ENCODE results near the gene DIAPH2.

Gene DIAPH2

GRCh38 chrX:97517763-97518162, 833.1 kb downstream of the DIAPH2 start:
- DNase-seq: no peak

GRCh38 chrX:97522307-97522706, 837.7 kb downstream of the DIAPH2 start:
- DNase-seq: no peak

GRCh38 chrX:97524340-97524739, 839.7 kb downstream of the DIAPH2 start:
- DNase-seq: no peak

GRCh38 chrX:97524997-97525396, 840.4 kb downstream of the DIAPH2 start:
- no peak for DNase-seq

GRCh38 chrX:97525981-97526380, 841.3 kb downstream of the DIAPH2 start:
- no peak for DNase-seq

- peak; percentile 12 for DNase-seq
Observed at GRCh38 chrX:97527725-97528124, 843.1 kb downstream of the DIAPH2 start.

- DNase-seq: peak; percentile 46
Observed at GRCh38 chrX:97529536-97530200, 845.0 kb downstream of the DIAPH2 start.

GRCh38 chrX:97531825-97532224, 847.2 kb downstream of the DIAPH2 start:
- no peak for DNase-seq

- DNase-seq: no peak
Observed at GRCh38 chrX:97538745-97539144, 854.1 kb downstream of the DIAPH2 start.

- DNase-seq: no peak
Observed at GRCh38 chrX:97539970-97540519, 855.4 kb downstream of the DIAPH2 start.

- DNase-seq: no peak
Observed at GRCh38 chrX:97547877-97548578, 863.4 kb downstream of the DIAPH2 start.

GRCh38 chrX:97551821-97552220, 867.2 kb downstream of the DIAPH2 start:
- no peak for DNase-seq

- DNase-seq: no peak
Observed at GRCh38 chrX:97553833-97554232, 869.2 kb downstream of the DIAPH2 start.

GRCh38 chrX:97556359-97556758, 871.7 kb downstream of the DIAPH2 start:
- DNase-seq: no peak

- peak; percentile 83 for DNase-seq
Observed at GRCh38 chrX:97563531-97564133, 879.0 kb downstream of the DIAPH2 start.

- peak; percentile 51 for DNase-seq
Observed at GRCh38 chrX:97564496-97564895, 879.9 kb downstream of the DIAPH2 start.

- DNase-seq: no peak
Observed at GRCh38 chrX:97587171-97587570, 902.5 kb downstream of the DIAPH2 start.

- DNase-seq: no peak
Observed at GRCh38 chrX:97594646-97595224, 910.1 kb downstream of the DIAPH2 start.

- no peak for DNase-seq
Observed at GRCh38 chrX:97597954-97598353, 913.3 kb downstream of the DIAPH2 start.

- DNase-seq: no peak
Observed at GRCh38 chrX:97602465-97603258, 918.0 kb downstream of the DIAPH2 start.

- DNase-seq: no peak
Observed at GRCh38 chrX:97605271-97605670, 920.6 kb downstream of the DIAPH2 start.

- no peak for DNase-seq
Observed at GRCh38 chrX:97609357-97609756, 924.7 kb downstream of the DIAPH2 start.

GRCh38 chrX:97609938-97610337, 925.3 kb downstream of the DIAPH2 start:
- DNase-seq: no peak
